GM18517 (cell line): ENCODE results near the gene B4GALT5.
A peak's percentile ranks its signal among the peaks of the same experiment; 100 is the strongest.
"Not testable (repeated sequence)": the region's sequence is repeated elsewhere in the genome, so short reads cannot be mapped to it uniquely, and the experiment has no call there.

Experiments
- ATAC-seq: cut with Tn5 transposase; IDR thresholded peaks from one replicate; pipeline ENCODE4 v1.9.1; 2021; ENCODE audit warnings: mild to moderate bottlenecking, moderate library complexity; ENCODE audit not compliant: unreplicated experiment

B4GALT5 gene

GRCh38 chr20:49739042-49739441, 25.4 kb upstream of the B4GALT5 start:
- ATAC-seq: no peak

- no peak for ATAC-seq
Measured at GRCh38 chr20:49737260-49737659, 23.6 kb upstream of the B4GALT5 start.

- ATAC-seq: no peak
Measured at GRCh38 chr20:49729780-49730179, 16.1 kb upstream of the B4GALT5 start.

- ATAC-seq: no peak
Measured at GRCh38 chr20:49727894-49728885, 14.5 kb upstream of the B4GALT5 start.

- ATAC-seq: no peak
Measured at GRCh38 chr20:49727478-49727877, 13.8 kb upstream of the B4GALT5 start.

GRCh38 chr20:49725694-49726093, 12.0 kb upstream of the B4GALT5 start:
- no peak for ATAC-seq

GRCh38 chr20:49725224-49725606, 11.5 kb upstream of the B4GALT5 start:
- ATAC-seq: not testable (repeated sequence)

- ATAC-seq: no peak
Measured at GRCh38 chr20:49724408-49725223, 10.9 kb upstream of the B4GALT5 start.

GRCh38 chr20:49723758-49724157, 10.1 kb upstream of the B4GALT5 start:
- not testable (repeated sequence) for ATAC-seq

- not testable (repeated sequence) for ATAC-seq
Measured at GRCh38 chr20:49721326-49721725, 7.6 kb upstream of the B4GALT5 start.

GRCh38 chr20:49715466-49715865, 1.8 kb upstream of the B4GALT5 start:
- no peak for ATAC-seq

- peak; percentile 30 for ATAC-seq
Measured at GRCh38 chr20:49712996-49713752, 504 bp downstream of the B4GALT5 start.

GRCh38 chr20:49712646-49712995, 1.1 kb downstream of the B4GALT5 start:
- no peak for ATAC-seq

GRCh38 chr20:49712118-49712517, 1.6 kb downstream of the B4GALT5 start:
- ATAC-seq: no peak

- ATAC-seq: no peak
Measured at GRCh38 chr20:49711667-49711987, 2.1 kb downstream of the B4GALT5 start.

- no peak for ATAC-seq
Measured at GRCh38 chr20:49710971-49711666, 2.6 kb downstream of the B4GALT5 start.

- ATAC-seq: no peak
Measured at GRCh38 chr20:49707118-49707517, 6.6 kb downstream of the B4GALT5 start.

- ATAC-seq: no peak
Measured at GRCh38 chr20:49706630-49707091, 7.0 kb downstream of the B4GALT5 start.

- not testable (repeated sequence) for ATAC-seq
Measured at GRCh38 chr20:49705893-49706292, 7.8 kb downstream of the B4GALT5 start.

GRCh38 chr20:49705358-49705757, 8.3 kb downstream of the B4GALT5 start:
- ATAC-seq: no peak
